GM08714 (cell line): ENCODE results near the gene PDE3A.

Source experiments
- H3K4me3 ChIP-seq: fragments of 200-500 bp; sonication (Bioruptor generic); 2 replicates; pipeline ENCODE4 v1.5.1; 2014; ENCODE audit warnings: mild to moderate bottlenecking, low read length, inconsistent platforms
- ZNF274 ChIP-seq: IDR thresholded peaks from 2 replicates; pipeline ENCODE4 v1.6.1; 2012; ENCODE audit warnings: mild to moderate bottlenecking, low read depth, low read length

Gene PDE3A

GRCh38 chr12:20616093-20616492, 247.8 kb downstream of the PDE3A start:
- TF ChIP-seq ZNF274, result no peak
- no peak overlapping the region for H3K4me3 ChIP-seq

DNA sequence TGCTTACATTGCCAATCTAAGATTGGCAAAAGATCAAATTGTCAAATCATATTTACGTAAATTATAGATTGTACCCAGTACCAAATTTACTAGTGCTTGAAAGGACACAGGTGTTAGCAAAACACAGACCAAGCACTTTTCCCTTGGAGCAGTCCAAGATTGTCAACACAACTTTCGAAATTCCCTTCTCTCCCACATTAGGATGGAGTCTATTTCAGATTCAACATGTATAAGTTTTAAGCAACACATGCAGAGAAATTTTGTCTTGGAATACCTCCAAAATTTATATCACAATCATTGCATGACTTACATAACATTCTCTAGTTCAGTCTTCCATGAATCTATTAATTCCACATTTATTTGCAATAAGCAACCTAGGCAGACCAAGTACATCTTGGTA, 251.9 kb downstream of the PDE3A start:
- H3K4me3 ChIP-seq, result no peak overlapping the region
- no peak for TF ChIP-seq ZNF274

- no peak for TF ChIP-seq ZNF274
Observed at GRCh38 chr12:20624718-20625117, 256.4 kb downstream of the PDE3A start.

GRCh38 chr12:20625531-20625930, 257.2 kb downstream of the PDE3A start:
- no peak overlapping the region for H3K4me3 ChIP-seq
- no peak for TF ChIP-seq ZNF274

More at GRCh38 chr12:20624718-20625117, 256.4 kb downstream of the PDE3A start:
- H3K4me3 ChIP-seq, result no peak overlapping the region

- H3K4me3 ChIP-seq, result no peak overlapping the region
- no peak for TF ChIP-seq ZNF274
Observed at GRCh38 chr12:20627001-20627588, 258.8 kb downstream of the PDE3A start.

DNA sequence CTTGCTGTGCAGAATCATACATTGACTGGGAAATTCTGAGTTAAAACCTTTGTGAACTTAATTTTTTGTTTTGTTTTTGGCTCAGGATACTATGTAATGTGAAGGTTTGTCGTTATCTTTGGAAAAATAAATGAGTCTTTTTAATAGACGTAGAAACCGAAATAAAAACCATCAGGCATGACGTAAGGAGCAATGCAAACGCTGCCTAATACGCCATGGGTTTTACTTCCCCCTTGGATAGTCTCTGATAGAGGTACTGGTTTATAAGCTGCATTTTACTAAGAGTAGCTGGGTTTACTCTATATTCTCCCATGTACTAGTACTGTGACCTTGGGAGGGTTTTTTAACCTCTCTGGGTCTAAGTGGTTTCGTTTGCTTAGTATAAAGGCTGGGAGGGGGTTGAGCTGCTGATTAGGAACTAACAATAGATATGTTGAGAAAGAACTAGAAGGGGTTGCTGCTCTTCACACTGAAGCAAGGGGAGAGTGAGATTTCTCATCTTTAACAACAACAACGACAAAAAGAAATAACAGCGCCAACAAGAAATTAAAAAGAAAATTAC, 260.0 kb downstream of the PDE3A start:
- H3K4me3 ChIP-seq, result no peak overlapping the region
- no peak for TF ChIP-seq ZNF274

- TF ChIP-seq ZNF274, result no peak
- H3K4me3 ChIP-seq, result no peak overlapping the region
Observed at GRCh38 chr12:20628999-20629398, 260.7 kb downstream of the PDE3A start.

DNA sequence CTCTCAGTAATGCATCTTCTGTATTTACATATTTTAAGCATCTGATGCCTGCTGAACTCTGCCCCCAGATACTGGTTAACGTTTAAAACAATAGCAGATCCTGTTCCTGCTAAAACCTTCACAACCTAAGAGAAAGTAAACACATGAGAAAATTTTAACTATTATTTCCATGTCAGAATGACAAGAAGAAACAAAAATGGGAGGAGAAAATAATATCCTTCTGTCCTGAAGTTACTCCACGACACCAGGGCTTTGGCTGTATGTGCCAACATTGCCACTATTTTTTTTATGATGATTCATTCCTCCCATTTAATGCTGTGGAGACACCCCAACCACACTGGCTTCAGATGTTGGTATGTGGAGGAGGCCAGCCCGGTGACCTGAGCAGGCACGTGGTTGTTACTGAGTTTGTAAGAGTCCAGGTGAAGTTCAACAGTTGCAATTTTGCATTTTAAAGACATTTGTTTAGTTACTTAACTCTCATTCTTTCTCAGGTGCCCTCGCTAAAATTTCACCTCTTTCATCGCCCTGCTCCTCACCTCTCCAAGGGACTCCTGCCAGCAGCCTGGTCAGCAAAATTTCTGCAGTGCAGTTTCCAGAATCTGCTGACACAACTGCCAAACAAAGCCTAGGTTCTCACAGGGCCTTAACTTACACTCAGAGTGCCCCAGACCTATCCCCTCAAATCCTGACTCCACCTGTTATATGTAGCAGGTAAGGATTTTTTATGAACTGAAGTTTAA, 261.2 kb downstream of the PDE3A start:
- TF ChIP-seq ZNF274, result no peak
- H3K4me3 ChIP-seq, result no peak overlapping the region

DNA sequence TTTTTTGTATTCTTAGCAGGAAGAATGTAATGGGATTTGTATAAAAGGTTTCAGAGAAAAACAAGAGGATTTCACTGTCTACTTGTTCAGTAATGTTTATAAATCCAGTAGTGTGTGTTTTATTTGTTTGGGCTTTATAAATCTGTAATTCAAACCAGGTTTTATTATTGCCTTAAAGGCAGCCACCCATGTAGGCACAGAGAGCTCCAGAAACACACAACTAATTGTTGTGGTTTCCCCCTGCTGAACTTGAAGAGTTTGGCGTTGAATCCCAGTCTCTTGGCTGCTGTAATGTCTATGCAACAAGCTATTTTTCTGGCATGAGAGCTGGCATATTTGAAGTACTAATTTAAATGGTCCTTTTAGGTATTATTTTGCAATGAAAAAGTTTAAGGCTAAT, 263.4 kb downstream of the PDE3A start:
- TF ChIP-seq ZNF274, result no peak
- H3K4me3 ChIP-seq, result no peak overlapping the region

DNA sequence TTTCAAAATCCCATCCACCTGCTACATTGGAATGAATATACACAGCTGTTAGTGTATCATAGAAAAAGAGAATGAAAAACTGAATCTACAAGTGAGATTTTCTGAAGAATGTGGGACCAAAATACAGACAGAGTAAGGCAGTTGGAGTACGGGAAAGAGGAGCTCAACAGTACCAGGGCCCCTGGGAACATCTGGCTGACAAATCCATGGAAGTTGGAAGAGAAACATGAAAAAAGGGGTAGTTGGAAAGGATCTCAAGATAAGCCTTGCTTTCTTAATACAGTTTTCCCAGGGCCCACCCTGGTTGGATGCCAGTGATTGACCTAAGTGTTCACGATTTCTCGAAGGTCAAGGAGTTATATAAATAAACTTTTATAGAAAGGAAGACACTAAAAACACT, 272.8 kb downstream of the PDE3A start:
- no peak for TF ChIP-seq ZNF274
- H3K4me3 ChIP-seq, result no peak overlapping the region

DNA sequence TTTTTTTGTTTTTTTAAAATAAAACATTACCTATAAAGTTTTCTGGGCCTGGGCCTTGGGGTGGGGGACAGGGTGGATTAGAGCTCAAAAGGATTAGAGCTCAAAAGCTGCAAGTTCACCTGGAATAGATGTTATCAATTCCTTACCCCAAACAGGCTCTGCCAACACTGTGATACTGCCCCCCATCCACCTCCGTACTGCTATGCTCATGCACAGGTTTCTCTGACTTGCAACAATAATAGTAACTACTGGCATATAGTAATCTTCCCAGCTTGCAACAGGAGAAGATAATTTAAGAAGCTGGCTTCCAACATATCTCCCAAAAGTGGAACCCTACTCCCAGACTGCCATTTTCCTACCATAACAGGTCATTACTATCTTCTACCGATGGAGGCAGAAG, 275.5 kb downstream of the PDE3A start:
- TF ChIP-seq ZNF274, result no peak

GRCh38 chr12:20646239-20646827, 278.0 kb downstream of the PDE3A start:
- no peak overlapping the region for H3K4me3 ChIP-seq

More for the DNA sequence above, 275.5 kb downstream of the PDE3A start:
- H3K4me3 ChIP-seq, result no peak overlapping the region

GRCh38 chr12:20653871-20654270, 285.5 kb downstream of the PDE3A start:
- H3K4me3 ChIP-seq, result no peak overlapping the region

More at GRCh38 chr12:20646239-20646827, 278.0 kb downstream of the PDE3A start:
- TF ChIP-seq ZNF274, result no peak

GRCh38 chr12:20656600-20656999, 288.3 kb downstream of the PDE3A start:
- no peak for TF ChIP-seq ZNF274
- no peak overlapping the region for H3K4me3 ChIP-seq

More at GRCh38 chr12:20653871-20654270, 285.5 kb downstream of the PDE3A start:
- TF ChIP-seq ZNF274, result no peak

- no peak overlapping the region for H3K4me3 ChIP-seq
- TF ChIP-seq ZNF274, result no peak
Observed at GRCh38 chr12:20657496-20657895, 289.2 kb downstream of the PDE3A start.
